AG10803 (cell line): ENCODE data around the gene MALAT1.
"Not testable (repeated sequence)": the region's sequence is repeated elsewhere in the genome, so short reads cannot be mapped to it uniquely, and the experiment has no call there.

Source experiments
- DNase-seq: peaks from one replicate; pipeline ENCODE4 v3.0.0; 2010; ENCODE audit warnings: low read depth
- H3K4me3 ChIP-seq: 2 replicates; pipeline ENCODE4 v1.5.1; 2011; ENCODE audit warnings: mild to moderate bottlenecking, low read length, control low read depth
- TF ChIP-seq, protein P1 (sequence below): conservative IDR thresholded peaks from 2 replicates; pipeline ENCODE4 v1.5.1; 2011; ENCODE audit warnings: mild to moderate bottlenecking, low read length, control low read depth, inconsistent platforms

Gene MALAT1

DNA sequence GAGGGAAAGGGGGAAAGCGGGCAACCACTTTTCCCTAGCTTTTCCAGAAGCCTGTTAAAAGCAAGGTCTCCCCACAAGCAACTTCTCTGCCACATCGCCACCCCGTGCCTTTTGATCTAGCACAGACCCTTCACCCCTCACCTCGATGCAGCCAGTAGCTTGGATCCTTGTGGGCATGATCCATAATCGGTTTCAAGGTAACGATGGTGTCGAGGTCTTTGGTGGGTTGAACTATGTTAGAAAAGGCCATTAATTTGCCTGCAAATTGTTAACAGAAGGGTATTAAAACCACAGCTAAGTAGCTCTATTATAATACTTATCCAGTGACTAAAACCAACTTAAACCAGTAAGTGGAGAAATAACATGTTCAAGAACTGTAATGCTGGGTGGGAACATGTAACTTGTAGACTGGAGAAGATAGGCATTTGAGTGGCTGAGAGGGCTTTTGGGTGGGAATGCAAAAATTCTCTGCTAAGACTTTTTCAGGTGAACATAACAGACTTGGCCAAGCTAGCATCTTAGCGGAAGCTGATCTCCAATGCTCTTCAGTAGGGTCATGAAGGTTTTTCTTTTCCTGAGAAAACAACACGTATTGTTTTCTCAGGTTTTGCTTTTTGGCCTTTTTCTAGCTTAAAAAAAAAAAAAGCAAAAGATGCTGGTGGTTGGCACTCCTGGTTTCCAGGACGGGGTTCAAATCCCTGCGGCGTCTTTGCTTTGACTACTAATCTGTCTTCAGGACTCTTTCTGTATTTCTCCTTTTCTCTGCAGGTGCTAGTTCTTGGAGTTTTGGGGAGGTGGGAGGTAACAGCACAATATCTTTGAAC is 6.8 kb downstream of the MALAT1 start:
- DNase-seq, result peak; percentile 50
- peak overlapping the region; percentile 96 for H3K4me3 ChIP-seq
- TF ChIP-seq, protein P1, sequence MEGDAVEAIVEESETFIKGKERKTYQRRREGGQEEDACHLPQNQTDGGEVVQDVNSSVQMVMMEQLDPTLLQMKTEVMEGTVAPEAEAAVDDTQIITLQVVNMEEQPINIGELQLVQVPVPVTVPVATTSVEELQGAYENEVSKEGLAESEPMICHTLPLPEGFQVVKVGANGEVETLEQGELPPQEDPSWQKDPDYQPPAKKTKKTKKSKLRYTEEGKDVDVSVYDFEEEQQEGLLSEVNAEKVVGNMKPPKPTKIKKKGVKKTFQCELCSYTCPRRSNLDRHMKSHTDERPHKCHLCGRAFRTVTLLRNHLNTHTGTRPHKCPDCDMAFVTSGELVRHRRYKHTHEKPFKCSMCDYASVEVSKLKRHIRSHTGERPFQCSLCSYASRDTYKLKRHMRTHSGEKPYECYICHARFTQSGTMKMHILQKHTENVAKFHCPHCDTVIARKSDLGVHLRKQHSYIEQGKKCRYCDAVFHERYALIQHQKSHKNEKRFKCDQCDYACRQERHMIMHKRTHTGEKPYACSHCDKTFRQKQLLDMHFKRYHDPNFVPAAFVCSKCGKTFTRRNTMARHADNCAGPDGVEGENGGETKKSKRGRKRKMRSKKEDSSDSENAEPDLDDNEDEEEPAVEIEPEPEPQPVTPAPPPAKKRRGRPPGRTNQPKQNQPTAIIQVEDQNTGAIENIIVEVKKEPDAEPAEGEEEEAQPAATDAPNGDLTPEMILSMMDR, result no peak

DNA sequence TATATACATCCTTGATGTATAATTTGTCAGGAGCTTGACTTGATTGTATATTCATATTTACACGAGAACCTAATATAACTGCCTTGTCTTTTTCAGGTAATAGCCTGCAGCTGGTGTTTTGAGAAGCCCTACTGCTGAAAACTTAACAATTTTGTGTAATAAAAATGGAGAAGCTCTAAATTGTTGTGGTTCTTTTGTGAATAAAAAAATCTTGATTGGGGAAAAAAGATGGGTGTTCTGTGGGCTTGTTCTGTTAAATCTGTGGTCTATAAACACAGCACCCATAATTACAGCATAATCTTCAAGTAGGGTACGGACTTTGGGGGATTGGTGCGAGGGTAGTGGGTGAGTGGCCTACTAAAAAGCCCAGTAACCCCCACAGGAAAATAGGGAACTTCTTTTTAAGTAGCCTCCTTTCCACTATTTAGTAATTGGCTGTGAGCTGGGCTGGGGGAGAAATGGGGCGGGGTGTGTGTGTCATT is 7.5 kb downstream of the MALAT1 start:
- no peak for DNase-seq
- TF ChIP-seq, protein P1, result no peak
- peak overlapping the region; percentile 96 for H3K4me3 ChIP-seq

DNA sequence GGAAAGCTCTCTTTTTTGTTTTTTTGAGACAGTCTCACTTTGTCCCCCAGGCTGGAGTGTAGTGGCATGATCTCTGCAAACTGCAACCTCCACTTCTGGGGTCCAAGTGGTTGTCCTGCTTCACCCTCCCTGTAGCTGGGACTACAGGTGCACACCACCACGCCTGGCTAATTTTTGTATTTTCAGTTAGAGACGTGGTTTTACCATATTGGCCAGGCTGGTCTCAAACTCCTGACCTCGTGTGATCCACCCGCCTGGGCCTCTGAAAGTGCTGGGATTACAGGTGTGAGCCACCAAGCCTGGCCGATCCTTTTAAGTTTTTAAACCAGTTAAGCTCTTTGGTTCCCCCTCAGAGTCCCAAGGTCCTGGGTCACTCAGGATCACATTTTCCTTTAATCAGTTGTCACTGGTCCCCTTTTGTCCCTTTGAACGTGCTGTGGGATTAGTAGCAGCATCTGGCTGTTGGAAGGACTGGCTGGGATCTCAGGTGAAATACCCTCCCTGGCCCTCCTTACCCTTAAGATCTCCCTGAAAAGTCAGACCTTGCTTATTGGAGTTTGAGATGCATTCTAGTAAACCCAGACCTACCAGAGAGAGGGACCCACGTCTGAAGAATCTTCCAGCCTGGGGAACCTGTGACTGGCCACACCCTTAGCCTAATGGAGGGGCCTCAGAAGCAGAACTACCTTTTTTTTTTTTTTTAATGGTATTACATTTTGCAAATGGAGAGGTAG is 8.1 kb downstream of the MALAT1 start:
- H3K4me3 ChIP-seq, result peak overlapping the region; percentile 96

DNA sequence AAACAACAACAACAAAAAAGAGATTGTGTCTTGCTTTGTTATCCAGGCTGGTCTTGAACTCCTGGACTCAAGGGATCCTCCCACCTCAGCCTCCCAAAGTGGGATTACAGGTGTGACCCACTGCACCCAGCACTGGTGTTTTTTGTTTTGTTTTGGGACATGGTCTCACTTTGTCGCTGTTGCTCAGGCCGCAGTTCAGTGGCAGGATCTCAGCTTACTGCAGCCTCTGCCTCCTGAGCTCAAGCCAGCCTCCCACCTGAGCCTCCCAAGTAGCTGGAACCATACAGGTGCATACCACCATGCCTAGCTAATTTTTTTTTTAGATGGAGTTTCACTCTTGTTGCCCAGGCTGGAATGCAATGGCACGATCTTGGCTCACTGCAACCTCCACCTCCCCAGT is 13.5 kb downstream of the MALAT1 start:
- DNase-seq, H3K4me3 ChIP-seq: not testable (repeated sequence)

More for the DNA sequence above, 8.1 kb downstream of the MALAT1 start:
- peak; percentile 71 for DNase-seq
- TF ChIP-seq, protein P1, result no peak

DNA sequence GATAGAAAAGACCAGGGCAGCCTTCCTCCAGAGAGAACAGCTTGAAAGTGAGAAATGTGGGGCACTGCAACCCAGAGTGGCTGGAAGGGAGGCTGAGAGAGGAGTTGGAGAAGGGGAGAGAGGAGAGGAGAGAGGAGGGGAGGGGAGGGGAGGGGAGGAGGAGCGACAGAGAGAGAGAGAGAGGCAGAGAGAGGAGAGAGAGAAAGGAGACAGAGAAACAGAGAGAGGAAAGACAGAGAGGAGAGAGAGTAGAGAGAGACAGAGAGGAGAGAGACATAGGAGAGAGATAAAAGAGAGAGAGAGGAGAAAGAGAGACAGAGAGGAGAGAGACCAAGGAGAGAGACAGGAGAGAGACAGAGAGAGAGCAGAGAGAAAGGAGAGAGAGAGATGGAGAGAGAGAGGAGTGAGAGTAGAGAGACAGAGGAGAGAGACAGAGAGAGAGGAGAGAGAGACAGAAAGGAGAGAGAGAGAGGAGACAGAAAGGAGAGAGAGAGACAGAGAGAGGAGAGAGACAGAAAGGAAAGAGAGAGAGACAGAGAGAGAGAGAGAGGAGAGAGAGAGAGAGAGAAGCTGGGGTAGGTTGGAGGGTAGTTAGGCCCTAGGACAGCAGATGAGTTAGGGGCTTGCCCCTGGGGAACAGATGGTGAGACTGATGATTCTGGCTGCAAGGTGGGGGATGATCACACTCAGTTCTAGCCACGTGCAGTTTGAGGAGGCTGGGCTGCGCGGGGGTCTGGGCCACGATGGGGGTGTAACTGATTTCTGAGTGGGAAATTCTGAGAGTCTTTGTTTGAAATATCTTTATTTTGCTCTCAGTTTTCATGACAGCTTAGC is 17.5 kb downstream of the MALAT1 start:
- no peak overlapping the region for H3K4me3 ChIP-seq
- TF ChIP-seq, protein P1, result no peak
- DNase-seq, result no peak

DNA sequence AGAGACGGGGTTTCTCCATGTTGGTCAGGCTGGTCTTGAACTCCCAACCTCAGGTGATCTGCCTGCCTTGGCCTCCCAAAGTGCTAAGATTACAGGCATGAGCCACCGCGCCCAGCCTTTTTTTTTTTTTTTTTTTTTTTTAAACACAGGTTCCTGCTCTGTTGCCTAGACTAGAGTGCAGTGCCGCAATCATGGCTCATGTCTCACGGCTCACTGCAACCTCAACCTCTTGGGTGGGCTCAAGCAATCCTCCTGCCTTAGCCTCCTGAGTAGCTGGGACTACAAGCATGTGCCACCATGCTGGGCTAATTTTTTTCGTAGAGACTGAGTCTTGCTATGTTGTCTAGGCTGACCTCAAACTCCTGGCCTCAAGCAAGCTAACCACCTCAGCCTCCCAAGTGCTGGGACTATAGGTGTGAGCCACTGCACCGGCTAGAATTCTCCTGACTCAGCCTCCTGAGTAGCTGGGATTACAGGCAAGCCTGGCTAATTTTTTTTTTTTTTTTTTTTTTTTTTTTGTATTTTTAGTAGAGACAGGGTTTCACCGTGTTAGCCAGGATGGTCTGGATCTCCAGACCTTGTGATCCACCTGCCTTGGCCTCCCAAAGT is 20.2 kb downstream of the MALAT1 start:
- not testable (repeated sequence) for DNase-seq, H3K4me3 ChIP-seq

DNA sequence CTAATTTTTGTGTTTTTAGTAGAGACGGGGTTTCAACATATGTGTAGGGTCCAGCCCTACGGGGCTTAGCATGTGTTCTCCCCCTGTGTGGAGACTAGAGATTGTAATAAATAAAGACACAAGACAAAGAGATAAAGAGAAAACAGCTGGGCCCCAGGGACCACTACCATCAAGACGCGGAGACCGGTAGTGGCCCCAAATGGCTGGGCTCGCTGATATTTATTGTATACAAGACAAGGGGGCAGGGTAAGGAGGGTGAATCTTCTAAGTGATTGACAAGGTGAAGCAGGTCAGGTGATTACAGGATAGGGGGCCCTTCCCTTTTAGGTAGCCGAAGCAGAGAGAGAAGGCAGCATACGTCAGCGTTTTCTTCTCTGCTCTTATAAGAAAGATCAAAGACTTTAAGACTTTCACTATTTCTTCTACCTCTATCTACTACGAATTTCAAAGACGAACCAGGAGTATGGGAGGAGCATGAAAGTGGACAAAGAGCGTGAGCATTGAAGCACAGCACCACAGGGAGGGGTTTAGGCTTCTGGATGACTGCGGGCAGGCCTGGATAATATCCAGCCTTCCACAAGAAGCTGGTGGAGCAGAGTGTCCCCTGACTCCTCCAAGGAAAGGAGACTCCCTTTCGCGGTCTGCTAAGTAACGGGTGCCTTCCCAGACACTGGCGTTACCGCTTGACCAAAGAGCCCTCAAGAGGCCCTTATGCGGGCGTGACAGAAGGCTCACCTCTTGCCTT is 23.1 kb downstream of the MALAT1 start:
- not testable (repeated sequence) for H3K4me3 ChIP-seq, DNase-seq

DNA sequence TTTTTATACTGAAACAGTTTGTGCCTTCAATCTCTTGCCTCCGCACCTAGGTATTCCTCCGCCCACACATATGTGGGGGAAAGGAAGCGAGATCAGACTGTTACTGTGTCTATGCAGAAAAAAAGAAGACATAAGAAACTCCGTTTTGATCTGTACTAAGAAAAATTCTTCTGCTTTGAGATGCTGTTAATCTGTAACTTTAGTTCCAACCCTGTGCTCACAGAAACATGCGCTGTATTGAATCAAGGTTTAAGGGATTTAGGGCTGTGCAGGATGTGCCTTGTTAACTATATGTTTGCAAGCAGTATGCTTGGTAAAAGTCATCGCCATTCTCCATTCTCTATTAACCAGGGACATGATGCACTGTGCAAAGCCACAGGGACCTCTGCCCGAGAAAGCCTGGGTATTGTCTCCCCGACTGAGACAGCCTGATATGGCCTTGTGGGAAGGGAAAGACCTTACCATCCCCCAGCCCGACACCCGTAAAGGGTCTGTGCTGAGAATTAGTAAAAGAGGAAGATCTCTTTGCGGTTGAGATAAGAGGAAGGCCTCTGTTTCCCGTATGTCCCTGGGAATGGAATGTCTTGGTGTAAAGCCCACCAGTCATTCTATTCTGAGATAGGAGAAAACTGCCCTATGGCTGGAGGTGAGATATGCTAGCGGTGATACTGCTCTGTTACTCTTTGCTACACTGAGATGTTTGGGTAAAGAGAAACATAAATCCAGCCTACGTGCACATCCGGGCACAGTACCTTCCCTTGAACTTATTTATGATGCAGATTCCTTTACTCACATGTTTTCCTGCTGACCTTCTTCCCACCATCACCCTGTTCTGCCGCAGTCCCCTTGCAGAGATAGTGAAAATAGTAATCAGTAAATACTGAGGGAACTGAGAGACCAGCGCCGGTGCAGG is 24.1 kb downstream of the MALAT1 start:
- DNase-seq, H3K4me3 ChIP-seq: not testable (repeated sequence)

DNA sequence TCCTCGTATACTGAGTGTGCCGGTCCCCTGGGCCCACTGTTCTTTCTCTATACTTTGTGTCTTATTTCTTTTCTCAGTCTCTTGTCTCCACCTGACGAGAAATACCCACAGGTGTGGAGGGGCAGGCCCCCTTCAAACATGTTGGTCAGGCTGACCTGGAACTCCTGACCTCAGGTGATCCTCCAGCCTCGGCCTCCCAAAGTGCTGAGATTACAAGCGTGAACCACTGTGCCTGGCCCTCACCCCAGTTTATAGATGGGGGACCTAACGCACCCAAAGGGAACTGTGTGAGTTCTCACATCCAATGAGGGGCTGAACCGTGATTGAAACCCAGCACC is 24.8 kb downstream of the MALAT1 start:
- H3K4me3 ChIP-seq, DNase-seq: not testable (repeated sequence)
